ENCODE data around the gene PDE4D. TPM values are rescaled to one million over a fixed set of nuclear protein-coding genes. Genes with fewer than 3 reads are reported as not detected.

Gene PDE4D
- total and polyA plus RNA-seq, 2 of the 4 experiments (the other 2 are of a cell fraction): 1.4 to 7.9 TPM

DNA sequence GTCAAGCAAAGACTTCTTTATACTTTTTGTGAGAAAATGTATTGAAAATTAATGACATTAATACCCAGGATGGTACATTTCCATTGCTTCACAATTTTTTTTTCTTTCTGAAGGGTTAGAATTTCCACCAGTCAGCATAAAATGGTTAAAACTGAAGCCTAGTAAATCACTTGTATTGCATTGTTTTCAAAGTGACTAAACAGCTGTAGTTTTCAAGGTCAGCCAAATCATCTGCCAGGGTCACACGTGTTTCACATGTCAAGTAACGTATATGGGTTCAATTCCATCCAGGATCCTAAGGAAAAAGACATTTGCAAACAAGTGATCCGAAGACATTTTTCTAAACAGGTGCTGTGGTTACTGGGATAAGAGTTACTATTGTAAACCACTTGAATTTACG, 736.5 kb downstream of the PDE4D start:
- Histone ChIP-seq H3K14ac (replicated peaks; ENCODE audit: low read depth, low read length) (no peak overlapping the region), H3K27ac (ENCODE audit: insufficient read depth, low read length) (no peak overlapping the region), H3K4me1 (ENCODE audit: control insufficient read depth, insufficient read depth, low read length) (peaks cover 2% of the 10 kb centered on the region; the same call in 1 of the 2 replicates), H3K4me2 (ENCODE audit: low read depth, low read length) (no peak overlapping the region), H4K8ac (ENCODE audit: low read depth in 2 of 2, low read length in 2 of 2) (no peak overlapping the region), H3K56ac (ENCODE audit: extremely low read depth, insufficient read depth, low read length) (no peak overlapping the region), H2AFZ (replicated peaks; ENCODE audit: low read length, poor library complexity) (no peak overlapping the region), H3K9ac (ENCODE audit: low read depth, low read length) (no peak overlapping the region), H3K9me1 (ENCODE audit: insufficient read depth, low read length) (no peaks in the 10 kb centered on the region), H4K20me1 (ENCODE audit: insufficient read depth, low read length) (no peaks in the 10 kb centered on the region), H2BK120ac (ENCODE audit: low read depth, low read length) (no peak overlapping the region), H2AK9ac (replicated peaks; ENCODE audit: low read depth, low read length, poor library complexity) (no peak overlapping the region), H3K9me3 (ENCODE audit: control insufficient read depth, insufficient read depth, low read length) (no peaks in the 10 kb centered on the region), H3K23ac (ENCODE audit: low read depth, low read length) (no peak overlapping the region), H2BK20ac (ENCODE audit: low read depth, low read length) (no peak overlapping the region), H2AK5ac (ENCODE audit: low read depth, low read length) (no peak overlapping the region), H3K4ac (ENCODE audit: low read depth, low read length) (no peak overlapping the region), H4K91ac (ENCODE audit: insufficient read depth, low read depth, low read length) (no peak overlapping the region), H3K27me3 (ENCODE audit: control insufficient read depth, insufficient read depth, low read length) (no peaks in the 10 kb centered on the region), H4K5ac (ENCODE audit: low read depth, low read length) (no peak overlapping the region), H2BK15ac (ENCODE audit: low read depth, low read length) (no peak overlapping the region), H2BK5ac (ENCODE audit: low read depth, low read length, poor library complexity, severe bottlenecking) (no peak overlapping the region), H3K79me1 (ENCODE audit: low read depth in 1 of 2, low read length in 2 of 2) (no peaks in the 10 kb centered on the region), H3K18ac (ENCODE audit: low read depth, low read length) (no peak overlapping the region), H3K4me3 (ENCODE audit: insufficient read depth, low read depth, low read length) (no peak overlapping the region), H3K36me3 (ENCODE audit: control insufficient read depth, insufficient read depth, low read length) (no peaks in the 10 kb centered on the region)
- ChIA-PET POLR2A (ENCODE audit: unreplicated experiment) (no interaction called here), CTCF (interaction anchor here (1.1 kb wide), 1 partner anchor 17 kb away, joined by 7 read pairs; no protein-coding TSS in a partner anchor)
- no CpG with 5 or more reads among the region's 4 CpGs for WGBS, 2 experiments (ENCODE audit: extremely low coverage in 2 of 2, insufficient read length in 1 of 2)
- in situ Hi-C loops (cut with MboI; ENCODE audit: low sequenced_read_pairs): loop anchor here (25.0 kb wide), 1 partner anchor 670 kb away; the partner anchor contains the start of gene GAPT
- DNase-seq: no peak
- no TSS peak for BruUV-seq (replicated peaks)
- no peak for ATAC-seq (ENCODE audit: low read depth)
- intact Hi-C loops (cut with micrococcal nuclease): no loop called here
- dilution Hi-C loops (cut with HindIII; ENCODE audit: low sequenced_read_pairs, unreplicated experiment): no loop called here
- TF ChIP-seq, protein P1, sequence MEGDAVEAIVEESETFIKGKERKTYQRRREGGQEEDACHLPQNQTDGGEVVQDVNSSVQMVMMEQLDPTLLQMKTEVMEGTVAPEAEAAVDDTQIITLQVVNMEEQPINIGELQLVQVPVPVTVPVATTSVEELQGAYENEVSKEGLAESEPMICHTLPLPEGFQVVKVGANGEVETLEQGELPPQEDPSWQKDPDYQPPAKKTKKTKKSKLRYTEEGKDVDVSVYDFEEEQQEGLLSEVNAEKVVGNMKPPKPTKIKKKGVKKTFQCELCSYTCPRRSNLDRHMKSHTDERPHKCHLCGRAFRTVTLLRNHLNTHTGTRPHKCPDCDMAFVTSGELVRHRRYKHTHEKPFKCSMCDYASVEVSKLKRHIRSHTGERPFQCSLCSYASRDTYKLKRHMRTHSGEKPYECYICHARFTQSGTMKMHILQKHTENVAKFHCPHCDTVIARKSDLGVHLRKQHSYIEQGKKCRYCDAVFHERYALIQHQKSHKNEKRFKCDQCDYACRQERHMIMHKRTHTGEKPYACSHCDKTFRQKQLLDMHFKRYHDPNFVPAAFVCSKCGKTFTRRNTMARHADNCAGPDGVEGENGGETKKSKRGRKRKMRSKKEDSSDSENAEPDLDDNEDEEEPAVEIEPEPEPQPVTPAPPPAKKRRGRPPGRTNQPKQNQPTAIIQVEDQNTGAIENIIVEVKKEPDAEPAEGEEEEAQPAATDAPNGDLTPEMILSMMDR (conservative IDR thresholded peaks at IDR 0.05; ENCODE audit: low read depth, low read length): no peak
- peak; percentile 90 for TF ChIP-seq MAFK (IDR thresholded peaks at IDR 0.05; ENCODE audit: low read depth, low read length)
- TF ChIP-seq, protein P2, sequence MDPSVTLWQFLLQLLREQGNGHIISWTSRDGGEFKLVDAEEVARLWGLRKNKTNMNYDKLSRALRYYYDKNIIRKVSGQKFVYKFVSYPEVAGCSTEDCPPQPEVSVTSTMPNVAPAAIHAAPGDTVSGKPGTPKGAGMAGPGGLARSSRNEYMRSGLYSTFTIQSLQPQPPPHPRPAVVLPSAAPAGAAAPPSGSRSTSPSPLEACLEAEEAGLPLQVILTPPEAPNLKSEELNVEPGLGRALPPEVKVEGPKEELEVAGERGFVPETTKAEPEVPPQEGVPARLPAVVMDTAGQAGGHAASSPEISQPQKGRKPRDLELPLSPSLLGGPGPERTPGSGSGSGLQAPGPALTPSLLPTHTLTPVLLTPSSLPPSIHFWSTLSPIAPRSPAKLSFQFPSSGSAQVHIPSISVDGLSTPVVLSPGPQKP (IDR thresholded peaks at IDR 0.05; ENCODE audit: borderline replicate concordance, low read depth, low read length): no peak

Data from IMR-90 (cell line).